HG02840 (cell line): Measurements from ENCODE around the gene BBLN.
"Not testable (repeated sequence)": the region's sequence is repeated elsewhere in the genome, so short reads cannot be mapped to it uniquely, and the experiment has no call there.

Source experiments
- ATAC-seq: cut with Tn5 transposase; IDR thresholded peaks from one replicate; pipeline ENCODE4 v1.9.1; 2021; ENCODE audit warnings: mild to moderate bottlenecking, moderate library complexity, moderate number of reproducible peaks; ENCODE audit not compliant: unreplicated experiment, low FRiP score

The BBLN gene

DNA sequence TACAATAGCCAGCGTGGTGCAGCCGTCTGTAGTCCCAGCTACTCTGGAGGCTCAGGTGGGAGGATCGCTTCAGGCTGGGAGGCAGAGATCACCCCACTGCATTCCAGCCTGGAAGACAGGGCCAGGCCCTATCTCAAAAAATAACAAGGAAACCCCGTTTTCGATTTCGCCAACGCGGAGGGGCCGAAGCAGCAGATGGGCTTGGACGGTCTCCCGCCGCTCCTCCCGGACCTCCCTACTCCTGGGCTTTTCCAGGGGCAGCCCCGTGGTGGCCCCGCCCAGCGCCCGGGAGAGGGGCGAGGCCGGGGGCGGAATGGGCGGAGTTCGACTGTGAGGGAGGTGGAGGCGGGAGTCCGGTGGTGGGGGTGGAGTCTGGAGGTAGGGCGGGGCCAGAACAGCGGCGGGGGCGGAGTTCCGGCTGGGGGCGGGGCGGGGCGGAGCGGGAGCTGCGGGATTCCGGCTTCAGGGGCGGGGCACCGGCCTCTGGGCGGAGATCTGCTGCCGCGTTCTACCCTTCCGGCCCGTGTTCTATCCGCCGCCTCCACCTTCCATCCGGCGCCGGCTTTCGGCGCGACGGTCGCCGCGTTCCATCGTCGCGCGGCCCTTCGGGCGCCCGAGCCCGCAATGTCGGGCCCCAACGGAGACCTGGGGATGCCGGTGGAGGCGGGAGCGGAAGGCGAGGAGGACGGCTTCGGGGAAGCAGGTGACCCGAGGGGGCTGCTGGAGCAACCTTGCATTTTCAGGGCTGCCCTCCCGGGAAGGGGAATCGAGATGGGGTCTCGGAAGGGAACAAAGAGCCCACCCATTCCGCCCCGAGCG, at the start of gene BBLN:
BBLN (plus strand) TSS at position 482 of the 819 bp plus-strand sequence; CDS start at position 625, 143 bp downstream.
- peak; percentile 71 for ATAC-seq

GRCh38 chr9:128111726-128112125, 48.3 kb upstream of the BBLN start:
- not testable (repeated sequence) for ATAC-seq

- no peak for ATAC-seq
Observed at GRCh38 chr9:128113526-128114325, 46.3 kb upstream of the BBLN start.

DNA sequence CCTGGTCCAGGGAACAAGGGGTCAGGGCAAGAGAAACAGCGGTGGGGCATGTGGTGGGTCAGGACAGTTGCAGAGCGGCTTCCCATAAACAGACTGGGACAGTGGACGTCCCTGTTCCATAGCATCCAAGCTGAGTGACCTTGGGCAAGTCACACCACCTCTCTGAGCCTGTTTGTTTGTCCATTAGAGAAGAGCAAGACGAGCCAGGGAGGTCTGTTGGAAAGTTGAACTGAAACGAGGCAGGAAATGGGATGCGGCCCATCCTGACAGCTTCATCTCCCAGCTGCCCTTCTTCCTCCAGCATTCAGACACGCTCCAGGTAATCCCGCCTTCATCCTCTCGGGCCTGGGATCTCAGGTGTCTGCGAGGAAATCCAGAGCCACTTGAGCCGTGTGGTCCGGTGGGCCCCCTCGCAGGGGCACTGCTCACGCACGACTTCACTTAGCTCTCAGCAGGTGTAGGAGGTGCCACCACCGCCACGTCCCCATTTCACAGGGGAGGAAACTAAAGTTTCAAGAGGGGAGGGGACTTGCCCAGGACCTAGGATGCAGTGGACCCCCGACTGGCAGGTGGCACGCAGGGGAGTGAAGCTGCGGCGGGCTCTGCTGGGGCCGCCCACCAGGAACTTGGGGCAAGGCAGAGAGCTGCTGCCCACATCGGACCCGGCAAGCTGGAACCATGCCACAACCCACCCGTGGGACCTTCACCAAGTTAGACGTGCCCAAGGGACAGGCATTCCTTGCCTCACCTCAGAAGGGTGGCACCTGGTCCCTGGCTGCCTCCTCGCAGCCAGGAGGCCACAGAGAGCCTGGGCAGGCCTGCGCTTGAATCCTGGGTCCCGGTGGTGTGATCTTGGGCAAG, 45.5 kb upstream of the BBLN start:
- ATAC-seq = no peak

DNA sequence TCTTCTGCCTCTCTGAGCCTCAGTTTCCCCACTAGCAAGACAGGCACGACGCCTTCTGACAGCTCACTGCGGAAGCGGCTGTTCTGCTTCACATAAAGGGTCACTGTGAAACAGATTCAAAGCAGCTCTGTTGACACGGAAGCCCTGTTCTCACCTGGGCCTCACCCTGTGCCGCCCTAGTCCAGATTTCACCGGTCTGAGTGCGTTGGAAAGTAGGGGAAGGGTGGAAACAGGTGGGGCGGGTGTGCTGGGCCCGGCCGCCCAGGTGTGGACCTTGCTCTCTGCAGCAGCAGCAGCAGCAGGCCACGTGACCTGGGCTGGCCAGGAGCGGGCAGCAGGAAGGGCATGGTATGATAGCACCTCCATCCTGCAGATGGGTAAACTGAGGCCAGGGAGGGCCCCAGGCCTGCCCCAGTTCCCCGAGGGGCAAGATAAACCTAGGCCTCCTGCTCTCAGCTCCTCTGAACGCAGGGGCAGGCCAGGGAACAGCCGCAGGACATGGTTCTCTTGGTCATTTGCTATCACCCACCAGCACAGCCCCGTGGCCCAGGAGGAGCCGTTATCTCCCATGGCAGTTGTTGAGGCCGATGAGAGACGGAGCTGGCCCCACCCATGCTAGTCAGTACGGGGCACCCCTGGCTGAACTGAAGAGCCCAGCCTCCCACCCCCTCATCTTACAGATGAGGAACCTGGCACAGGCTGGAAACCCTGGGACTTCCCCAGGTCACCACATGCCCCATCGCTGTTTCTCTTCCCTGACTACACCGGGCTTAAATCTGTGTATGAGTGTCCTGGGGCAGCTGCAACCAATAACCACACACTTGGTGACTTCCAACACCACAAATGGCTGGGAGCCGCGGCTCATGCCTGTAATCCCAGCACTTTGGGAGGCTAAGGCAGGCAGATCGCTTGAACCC, 44.6 kb upstream of the BBLN start:
- ATAC-seq = no peak

DNA sequence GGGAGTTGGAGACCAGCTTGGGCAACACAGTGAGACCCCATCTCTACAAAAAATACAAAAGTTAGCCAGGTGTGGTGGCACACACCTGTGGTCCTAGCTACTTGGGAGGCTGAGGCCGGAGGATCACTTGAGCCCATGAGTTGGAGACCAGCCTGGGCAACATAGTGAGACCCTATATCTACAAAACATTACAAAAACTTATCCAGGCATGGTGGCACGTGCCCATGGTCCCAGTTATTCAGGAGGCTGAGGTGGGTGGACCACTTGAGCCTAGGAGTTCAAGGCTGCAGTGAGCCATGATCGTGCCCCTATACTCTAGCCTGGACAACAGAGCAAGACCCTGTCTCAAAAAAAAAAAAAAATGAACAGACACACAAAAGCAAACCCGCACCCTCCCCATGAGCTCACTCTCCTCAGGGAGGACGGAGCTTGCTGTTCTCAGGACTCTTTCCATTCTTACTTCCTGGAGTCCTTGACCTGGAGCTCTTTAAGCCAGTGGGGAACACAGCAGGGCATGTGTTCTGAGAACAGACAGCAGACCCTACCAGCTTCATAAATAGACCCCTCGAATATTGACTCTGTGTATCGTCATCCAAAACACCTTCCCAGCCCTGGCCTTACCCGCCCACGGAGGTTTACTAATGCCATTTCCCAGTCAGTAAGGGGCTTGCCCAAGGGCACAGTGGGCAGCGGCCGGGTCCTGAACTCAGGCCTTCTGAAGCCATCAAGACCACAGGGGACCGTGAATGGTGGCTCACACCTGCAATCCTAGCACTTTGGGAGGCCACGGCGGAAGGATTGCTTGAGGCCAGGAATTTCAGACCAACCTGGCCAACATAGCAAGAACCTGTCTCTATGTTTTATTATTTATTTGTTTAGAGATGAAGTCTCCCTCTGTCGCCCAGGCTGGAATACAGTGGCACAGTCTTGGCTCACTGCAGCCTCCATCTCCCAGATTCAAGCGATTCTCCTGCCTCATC, 43.7 kb upstream of the BBLN start:
- no peak for ATAC-seq

- no peak for ATAC-seq
Observed at GRCh38 chr9:128117613-128118471, 42.2 kb upstream of the BBLN start.

DNA sequence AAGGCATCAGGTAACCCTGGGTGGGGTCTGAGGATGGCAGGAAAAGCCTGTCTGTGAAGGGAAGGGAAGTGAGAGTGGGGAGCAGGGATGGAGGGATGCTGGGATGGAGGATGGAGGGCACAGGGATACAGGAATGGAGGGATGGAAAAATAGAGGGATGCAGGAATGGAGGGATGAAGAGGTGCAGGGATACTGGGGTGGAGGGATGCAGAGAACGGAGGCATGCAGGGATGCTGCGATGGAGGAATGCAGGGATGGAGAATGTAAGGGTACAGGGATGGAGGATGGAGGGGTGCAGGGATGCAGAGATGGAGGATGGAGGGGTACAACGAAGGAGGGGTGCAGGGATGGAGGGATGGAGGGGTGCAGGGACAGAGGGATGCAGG, 41.6 kb upstream of the BBLN start:
- ATAC-seq = no peak

DNA sequence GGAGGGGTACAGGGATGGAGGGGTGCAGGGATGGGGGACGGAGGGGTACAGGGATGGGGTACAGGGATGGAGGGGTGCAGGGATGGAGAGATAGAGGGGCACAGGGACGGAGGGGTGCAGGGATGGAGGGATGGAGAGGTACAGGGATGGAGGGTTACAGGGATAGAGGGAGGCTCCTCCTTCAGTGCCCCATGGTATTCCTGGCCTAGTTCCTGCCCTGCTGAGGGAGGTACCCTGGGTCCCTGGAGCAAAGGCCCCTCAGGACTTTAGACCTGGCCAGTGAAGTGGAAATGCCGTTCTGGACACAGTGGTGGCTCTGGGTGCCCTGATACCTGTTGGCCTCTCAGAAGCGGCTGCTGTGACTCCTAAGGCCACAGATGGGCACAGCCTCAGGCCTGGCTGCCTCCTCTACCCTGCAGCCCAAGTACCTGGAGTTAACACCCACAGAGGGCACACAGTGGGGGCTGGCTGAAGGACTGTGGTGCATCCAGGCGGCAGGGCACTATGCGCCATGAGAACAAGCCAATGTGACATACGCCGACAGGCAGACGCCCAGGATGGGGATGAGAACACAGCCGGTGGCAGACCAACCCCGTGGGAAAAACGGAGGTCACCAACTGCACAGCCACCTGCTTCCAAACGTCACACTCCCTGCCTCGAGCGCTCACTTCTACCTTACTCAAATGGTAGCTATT, 40.9 kb upstream of the BBLN start:
- ATAC-seq = no peak

DNA sequence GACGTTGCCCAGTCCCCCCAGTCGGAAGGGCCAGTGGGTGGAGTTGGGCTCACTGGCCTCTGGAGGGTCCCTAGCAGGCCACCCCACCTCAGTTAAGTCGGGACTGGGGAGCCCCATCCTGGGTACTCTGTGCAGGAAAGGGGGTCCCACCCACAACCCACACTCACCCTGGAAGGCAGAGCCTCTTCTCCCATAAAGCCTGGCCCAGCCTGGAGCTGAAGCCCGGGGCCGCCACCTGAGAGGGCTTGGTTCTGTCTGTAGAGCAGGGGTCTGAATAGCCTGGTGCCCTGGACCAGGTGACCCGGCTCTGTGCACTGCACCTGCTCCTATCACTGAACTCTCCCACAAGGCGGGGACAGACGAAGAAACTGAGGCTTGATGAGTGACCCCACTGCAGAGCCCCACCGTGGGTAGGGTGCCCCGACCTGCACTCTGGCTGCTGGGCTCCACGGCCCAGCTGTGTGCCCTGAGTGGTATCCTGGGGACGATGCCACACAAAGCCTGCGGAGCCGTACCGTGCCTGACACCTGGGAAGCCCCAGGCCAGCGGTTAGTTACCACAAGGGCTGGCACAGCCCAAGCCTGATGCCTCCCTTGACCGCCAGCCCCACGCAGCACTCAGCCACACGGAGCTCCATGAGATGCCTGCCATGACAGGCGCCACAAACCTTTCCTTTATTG, 39.9 kb upstream of the BBLN start:
- ATAC-seq = no peak

- ATAC-seq = no peak
Observed at GRCh38 chr9:128120741-128121465, 39.2 kb upstream of the BBLN start.

- ATAC-seq = no peak
Observed at GRCh38 chr9:128121466-128121810, 38.6 kb upstream of the BBLN start.

- ATAC-seq = no peak
Observed at GRCh38 chr9:128121924-128122808, 37.9 kb upstream of the BBLN start.

DNA sequence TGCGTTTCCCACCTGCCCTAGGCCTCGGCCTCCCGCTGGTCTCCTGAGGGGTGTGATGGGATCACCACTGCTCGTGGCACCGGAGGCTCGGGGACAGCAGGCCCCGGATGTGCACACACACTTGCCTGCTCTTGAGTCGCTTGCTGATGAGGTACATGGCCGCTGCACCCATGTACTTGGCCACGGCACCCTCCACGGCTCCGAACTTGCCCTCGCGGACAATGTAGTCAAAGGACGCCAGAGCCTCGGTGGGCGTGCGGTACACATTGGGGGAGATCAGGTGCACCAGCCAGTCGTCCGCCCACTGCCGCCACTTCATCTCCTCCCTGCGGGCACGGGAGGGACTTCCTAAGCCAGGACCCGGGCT, 37.3 kb upstream of the BBLN start:
- ATAC-seq = no peak

DNA sequence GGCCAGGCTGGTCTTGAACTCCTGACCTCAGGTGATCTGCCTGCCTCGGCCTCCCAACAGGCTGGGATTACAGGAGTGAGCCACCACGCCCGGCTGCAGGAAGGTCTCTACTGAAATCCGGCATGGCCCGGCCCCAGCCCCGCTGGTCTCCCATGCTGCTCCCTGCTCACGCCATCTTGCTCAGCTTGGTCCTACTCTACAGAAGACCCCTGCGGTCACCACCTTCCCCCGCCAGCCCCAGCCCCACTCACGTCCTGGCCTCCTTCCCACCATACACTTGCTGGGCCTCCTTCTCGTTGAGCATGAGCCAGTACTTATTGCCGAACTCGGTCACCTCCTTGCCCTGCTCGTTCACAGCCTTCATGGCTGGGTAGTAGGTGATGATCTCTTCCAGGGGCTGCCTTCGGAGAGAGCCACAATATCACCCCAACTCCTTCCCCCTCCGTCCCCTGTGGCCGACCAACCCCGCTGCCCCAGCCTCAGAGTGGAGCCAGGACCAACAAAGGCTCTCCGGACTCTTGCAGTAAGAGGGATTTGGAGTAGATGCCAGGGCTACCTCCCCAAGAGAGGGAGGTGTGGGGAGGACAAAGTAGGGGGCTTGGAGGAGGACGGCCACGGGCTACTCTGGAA, 36.5 kb upstream of the BBLN start:
- no peak for ATAC-seq
